Fibroblast of skin of right quadriceps (primary cell): Measurements from ENCODE around the gene BOD1L1.

Experiments
- DNase-seq: peaks from one replicate; pipeline ENCODE4 v3.0.0-alpha.2; 2013

Gene BOD1L1

GRCh38 chr4:13538427-13538973 lies 89.0 kb downstream of the BOD1L1 start:
- DNase-seq = no peak

GRCh38 chr4:13537832-13538177 lies 89.7 kb downstream of the BOD1L1 start:
- no peak for DNase-seq

- DNase-seq = no peak
Observed at GRCh38 chr4:13537011-13537831, 90.3 kb downstream of the BOD1L1 start.

- no peak for DNase-seq
Observed at GRCh38 chr4:13536607-13537006, 90.9 kb downstream of the BOD1L1 start.

- no peak for DNase-seq
Observed at GRCh38 chr4:13535708-13536361, 91.7 kb downstream of the BOD1L1 start.

- no peak for DNase-seq
Observed at GRCh38 chr4:13535118-13535517, 92.4 kb downstream of the BOD1L1 start.

- DNase-seq = no peak
Observed at GRCh38 chr4:13534344-13535063, 93.0 kb downstream of the BOD1L1 start.

GRCh38 chr4:13533670-13534343 lies 93.7 kb downstream of the BOD1L1 start:
- DNase-seq = no peak

GRCh38 chr4:13531625-13531998 lies 95.9 kb downstream of the BOD1L1 start:
- DNase-seq = no peak

GRCh38 chr4:13530823-13531624 lies 96.5 kb downstream of the BOD1L1 start:
- DNase-seq = no peak

GRCh38 chr4:13529128-13529919 lies 98.2 kb downstream of the BOD1L1 start:
- DNase-seq = no peak

- DNase-seq = no peak
Observed at GRCh38 chr4:13528821-13529127, 98.8 kb downstream of the BOD1L1 start.

GRCh38 chr4:13527981-13528820 lies 99.3 kb downstream of the BOD1L1 start:
- no peak for DNase-seq

GRCh38 chr4:13527192-13527980 lies 100.1 kb downstream of the BOD1L1 start:
- no peak for DNase-seq

- DNase-seq = no peak
Observed at GRCh38 chr4:13526658-13527057, 100.9 kb downstream of the BOD1L1 start.

GRCh38 chr4:13525606-13526281 lies 101.8 kb downstream of the BOD1L1 start:
- DNase-seq = no peak

GRCh38 chr4:13524504-13525243 lies 102.9 kb downstream of the BOD1L1 start:
- DNase-seq = peak; percentile 34
